ENCODE measurements around the gene AIFM1.
A peak's percentile ranks its signal among the peaks of the same experiment; 100 is the strongest.

AIFM1 gene

DNA sequence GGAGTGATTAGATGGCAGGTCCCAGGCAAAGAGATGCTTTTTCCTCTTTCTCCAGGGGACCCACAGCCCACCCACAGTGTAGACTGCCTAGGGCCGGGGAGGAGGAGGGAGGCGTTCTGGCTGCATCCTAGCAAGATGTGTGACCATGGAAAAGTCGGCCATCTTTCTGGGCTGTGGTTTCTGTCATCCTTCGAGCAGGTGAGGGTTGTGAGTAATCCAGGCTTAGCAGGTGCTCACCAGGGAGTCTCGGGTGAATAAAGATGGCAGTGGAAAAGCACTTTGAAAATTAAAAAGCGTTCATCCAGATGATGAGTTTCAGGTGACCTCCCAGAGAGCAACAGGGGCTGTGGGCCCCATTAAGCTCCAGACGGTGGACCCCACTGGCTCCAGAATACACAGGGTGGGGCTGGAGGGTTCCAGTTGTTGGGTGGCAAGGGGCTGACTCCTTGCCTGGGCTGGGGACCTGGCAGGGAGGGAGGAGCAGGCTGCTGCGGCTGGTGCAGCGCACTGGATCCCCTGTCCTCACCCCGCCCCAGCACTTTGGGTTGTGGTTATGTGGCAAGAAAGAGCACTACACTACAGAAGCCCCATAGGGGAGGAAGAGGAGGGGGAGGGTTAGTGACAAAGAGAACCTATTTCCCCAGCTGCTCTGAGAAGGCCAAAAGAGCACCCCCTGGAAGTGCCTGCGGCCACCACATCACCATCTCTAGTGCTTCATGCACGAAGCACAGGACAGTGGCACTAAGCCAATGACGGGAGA lies 79.0 kb downstream of the AIFM1 start:
- peak; percentile 91 for DNase-seq

DNA sequence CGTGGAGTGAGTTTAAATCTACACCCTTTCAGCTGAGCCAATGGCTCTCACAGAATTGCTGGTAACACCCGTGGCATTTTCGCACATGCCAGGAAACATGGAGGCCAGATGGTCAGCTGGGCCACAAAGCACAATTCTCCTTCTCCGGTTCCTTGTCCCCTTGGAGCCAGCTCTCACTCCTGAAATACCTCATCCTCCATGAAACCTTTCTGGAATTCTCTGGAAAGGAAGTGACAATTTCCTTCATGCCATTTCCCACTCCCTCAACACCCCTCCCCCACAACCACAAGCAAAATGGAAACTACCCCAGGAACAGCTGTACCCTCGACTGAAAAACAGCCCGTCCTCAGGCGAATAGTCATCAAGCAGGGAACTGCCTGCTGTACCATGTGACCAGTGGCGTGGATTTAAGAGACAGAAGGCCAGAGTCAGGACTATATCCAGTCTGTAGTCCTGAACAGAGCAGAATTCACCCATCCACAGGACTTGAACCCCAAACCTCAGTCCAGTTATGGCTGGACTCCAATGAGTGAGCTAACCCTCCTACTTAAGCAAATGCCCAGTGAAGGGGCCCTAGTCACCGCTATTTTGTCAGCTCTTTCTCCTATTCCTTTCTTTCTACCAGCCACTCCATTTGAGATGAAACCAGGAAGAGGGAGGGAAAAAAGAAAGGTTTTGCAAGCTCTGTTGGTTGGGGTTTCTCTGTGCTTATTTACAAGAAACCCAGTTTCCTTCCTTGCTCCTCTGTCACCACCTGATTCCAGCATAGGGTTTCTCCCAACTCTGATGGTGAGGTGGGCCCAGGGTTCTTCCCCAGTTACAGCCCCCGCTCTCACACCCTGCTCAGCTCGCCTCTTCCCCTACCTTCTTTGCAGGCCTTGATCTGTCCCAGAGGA lies 79.8 kb downstream of the AIFM1 start:
- DNase-seq = peak; percentile 13

DNA sequence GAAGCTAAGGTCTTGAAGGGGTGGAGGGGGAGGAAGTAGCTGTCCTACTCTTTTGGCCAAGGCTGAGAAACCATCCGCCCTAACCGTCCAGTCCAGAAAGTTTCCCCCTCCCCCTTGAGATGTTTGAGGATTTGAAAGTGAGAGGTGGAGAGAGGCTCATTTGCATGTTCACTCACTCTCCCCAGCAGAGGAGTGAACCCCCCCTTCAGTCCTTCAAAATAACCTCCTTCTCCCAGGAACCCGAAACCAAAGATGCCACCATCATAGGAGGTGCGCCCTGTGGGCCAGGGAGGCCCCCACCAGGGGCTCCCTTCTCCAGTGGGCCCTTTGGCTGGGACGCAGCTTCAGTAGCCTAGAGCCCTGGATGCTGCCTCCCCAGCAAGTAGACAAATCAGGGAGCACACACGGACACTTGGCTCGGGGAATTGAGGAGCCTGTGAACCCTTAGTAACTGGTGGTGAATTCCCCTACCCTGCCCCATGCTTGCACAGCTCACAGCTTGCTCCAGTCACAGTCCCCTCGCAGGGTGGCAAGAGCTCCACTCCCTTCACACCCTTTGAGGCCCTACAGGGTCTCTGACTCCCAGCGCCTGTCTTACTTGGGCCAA lies 80.9 kb downstream of the AIFM1 start:
- peak; percentile 12 for DNase-seq

DNA sequence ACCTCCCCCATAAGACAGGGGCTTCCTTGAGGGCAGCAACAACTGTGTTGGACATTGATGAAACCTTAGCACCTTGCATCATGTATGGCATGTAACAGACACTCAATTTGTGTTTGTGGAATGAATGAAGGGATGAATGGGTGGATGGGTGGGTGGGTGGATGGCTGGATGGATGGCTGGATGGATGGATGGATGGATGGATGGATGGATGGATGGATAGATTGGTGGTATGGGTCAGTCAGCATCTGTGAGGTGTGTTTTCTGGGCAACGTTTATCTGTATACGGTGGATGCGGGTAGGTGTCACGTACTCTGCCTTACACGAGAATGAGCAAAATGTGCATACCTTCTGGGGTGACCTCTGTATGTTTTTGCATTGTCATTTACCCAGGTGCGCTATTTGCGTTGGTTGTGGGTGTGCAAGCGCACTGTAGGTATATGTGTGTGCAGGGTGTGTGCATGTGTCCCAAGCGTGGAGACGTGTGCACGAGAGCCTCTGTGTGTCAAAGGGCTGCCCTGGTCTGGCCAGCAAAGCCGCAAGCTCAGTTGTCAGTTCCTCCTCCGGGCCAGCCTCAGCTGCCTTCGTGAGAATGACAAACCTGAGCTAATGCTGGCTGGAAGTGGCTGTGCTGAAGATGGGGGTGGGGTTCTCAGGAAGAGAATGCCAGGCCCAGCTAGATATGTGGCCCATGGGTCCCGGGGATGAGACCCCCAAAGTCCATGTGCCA lies 81.8 kb downstream of the AIFM1 start:
- peak; percentile 42 for DNase-seq

DNA sequence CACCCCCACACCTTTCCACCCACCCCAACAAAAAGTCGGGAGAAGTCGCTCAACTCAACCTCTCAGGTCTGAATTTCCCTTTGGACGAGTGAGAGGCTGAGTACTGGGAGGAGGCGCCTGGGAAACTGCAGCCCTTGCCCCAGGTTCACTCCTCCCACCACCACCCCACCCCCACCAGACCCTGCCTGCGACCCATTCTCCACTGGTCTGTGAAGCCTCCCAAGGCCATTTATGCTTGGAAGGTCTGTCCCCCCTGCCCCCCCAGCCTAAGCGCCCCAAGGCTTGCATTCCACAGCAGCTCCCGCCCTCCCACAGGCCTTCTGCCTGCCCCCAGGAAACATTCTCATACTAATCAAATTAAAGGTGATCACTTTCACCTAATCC lies 82.5 kb downstream of the AIFM1 start:
- no peak for DNase-seq

DNA sequence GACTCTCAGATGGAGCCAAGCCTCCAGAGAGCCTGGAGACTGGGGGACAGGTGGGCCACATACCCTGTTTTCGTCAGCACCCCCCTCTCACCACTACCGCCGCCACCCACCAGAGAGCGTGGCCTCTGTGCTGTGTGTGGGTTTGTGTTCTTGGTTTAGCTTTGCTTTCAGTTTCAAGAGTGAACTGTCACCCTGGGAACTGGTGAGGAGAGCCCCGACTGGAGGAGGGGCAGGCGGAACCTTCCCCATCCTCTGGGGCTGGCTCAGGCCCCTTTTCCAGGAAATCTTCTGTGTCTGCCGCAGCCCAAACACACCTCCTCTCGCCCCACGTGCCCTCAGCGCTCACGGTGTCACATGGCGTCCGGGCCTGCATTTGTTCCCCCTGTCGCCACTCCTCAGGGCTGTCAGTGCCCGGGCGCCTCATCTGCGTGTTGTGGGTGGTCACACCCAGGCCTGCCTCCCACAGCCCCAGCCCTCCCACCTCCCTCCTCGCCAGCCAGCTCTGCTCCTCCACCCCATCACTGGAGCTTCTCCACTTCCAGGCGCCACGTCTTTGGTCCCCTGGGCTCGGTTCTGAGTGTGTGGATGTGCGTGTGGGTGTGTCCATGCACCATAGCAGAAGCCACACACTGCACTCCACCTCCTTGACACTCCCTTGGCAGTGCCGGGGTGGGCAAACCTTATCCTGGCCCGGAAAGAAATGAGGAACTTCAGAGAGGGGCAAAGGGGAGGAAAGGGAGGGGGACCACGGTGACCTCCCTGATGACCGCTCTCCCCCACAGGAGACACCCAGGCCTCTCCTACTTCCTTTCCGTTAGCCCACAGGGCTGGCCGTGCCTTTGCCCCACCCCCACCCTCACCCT lies 83.2 kb downstream of the AIFM1 start:
- DNase-seq = peak; percentile 90

DNA sequence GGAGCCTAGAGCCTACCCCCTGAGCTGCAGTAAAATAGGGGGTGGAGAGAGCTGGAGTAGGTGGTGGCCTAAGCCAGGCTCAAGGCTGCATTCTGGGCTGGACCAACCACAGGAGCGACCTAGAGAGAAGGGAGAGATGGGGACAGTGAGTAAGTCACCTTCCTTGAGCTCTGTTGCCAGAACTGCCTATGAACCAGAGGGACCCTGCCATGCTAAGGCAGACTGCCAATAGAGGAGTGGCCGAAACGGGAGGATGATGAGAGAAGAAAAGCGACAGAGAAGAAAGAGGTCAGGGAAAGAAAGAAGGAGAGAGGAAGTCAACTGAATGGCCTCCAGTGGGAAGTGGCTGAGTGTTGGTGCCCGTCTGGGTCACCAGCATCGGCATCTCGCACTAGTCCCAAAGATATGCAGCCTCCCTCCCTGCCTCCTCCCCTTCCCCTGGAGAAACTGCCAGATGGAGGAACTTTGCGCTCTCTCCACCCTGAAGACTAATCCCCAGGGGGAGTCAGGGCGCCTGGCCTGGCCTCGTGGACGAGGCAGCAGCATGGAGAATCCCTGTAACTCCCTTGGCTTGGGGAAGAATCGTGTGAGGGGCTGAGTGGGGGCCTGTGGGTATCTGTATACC lies 84.1 kb downstream of the AIFM1 start:
- DNase-seq = no peak

DNA sequence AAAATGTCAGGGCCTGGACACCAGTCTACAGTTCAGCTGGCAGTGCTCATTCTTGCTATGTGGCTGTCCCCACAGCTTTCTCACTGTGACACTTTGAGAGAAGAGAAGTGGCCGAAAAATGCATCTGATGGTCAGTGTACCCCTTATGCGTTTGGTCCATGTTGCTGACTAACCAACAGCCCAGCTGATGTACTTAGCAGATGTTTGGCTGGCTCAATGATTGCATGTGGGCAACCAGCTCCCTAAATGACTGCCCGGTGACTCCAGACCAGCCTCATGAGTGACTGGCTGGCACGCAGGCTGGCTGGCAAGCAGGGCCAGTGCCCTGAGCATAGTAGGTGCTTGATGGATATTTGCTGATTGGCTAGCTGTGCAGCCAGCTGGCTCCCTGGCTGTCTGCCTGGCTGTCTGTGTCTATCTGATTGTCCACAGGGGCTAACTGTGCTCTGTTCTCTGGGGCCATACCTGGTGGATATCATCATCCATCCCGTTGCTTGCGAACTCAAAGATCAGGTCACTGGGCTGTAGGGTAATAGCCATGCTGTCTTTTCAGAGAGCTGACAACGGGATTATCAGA lies 84.8 kb downstream of the AIFM1 start:
- DNase-seq = no peak

DNA sequence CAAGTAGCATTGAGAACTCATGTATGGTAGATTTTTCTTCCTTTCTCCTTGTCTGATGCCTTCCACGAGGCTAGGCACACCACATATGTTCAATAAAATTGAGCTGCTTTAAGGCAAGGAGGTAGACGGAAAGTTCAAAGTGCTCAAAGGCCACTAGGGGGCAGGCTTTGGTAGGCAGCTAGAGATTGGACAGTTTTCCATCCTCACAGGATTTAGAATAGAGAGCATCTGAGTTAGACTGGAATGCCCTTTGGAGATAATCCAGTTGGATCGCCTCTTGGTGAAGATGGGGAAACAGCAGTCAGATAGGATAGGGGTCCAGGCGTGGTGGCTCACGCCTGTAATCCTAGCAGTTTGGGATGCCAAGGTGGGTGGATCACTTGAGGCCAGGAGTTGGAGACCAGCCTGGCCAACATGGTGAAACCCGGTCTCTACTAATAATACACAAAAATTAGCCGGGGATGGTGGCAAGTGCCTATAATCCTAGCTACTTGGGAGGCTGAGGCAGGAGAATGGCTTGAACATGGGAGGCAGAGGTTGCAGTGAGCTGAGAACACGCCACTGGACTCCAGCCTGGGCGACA lies 85.7 kb downstream of the AIFM1 start:
- peak; percentile 24 for DNase-seq
